DND-41 (cell line): ENCODE results near the gene CALN1.

ENCODE experiments used
- ATAC-seq: fragments of 200-7000 bp; cut with Tn5 transposase; 3 replicates; pipeline ENCODE4 v1.9.1; 2021; ENCODE audit warnings: low read depth; ENCODE audit not compliant: insufficient read depth
- DNase-seq: peaks from one replicate; pipeline ENCODE4 v3.0.0-alpha.2; 2020
- H2AFZ ChIP-seq: 2 replicates; pipeline ENCODE4 v1.6.0; 2012; ENCODE audit warnings: low read depth, low read length
- H3K27ac ChIP-seq: 2 replicates; pipeline ENCODE4 v1.5.1; 2012; ENCODE audit warnings: low read length, inconsistent platforms
- H3K27me3 ChIP-seq: fragments of 200-600 bp; sonication (generic); 2 replicates; pipeline ENCODE4 v1.6.0; 2012; ENCODE audit warnings: low read length, mild to moderate bottlenecking, inconsistent platforms; ENCODE audit not compliant: insufficient read depth, poor library complexity
- H3K36me3 ChIP-seq: 2 replicates; pipeline ENCODE4 v1.5.1; 2012; ENCODE audit warnings: low read length, inconsistent platforms; ENCODE audit not compliant: insufficient read depth
- H3K4me1 ChIP-seq: 2 replicates; pipeline ENCODE4 v1.5.1; 2012; ENCODE audit warnings: mild to moderate bottlenecking, low read length; ENCODE audit not compliant: insufficient read depth
- H3K4me2 ChIP-seq: 2 replicates; pipeline ENCODE4 v1.6.0; 2012; ENCODE audit warnings: mild to moderate bottlenecking, moderate library complexity, low read length, inconsistent platforms; ENCODE audit not compliant: insufficient read depth
- H3K4me3 ChIP-seq, 2 experiments: fragments of 200-600 bp in 1 of 2; shearing (Covaris generic) in 1 of 2; 2 replicates each; pipeline ENCODE4 v1.5.1; 2012 to 2016; ENCODE audit warnings: inconsistent platforms in 2 of 2, low read length in 2 of 2, mild to moderate bottlenecking in 2 of 2, low read depth in 1 of 2, moderate library complexity in 1 of 2
- H3K79me2 ChIP-seq: 2 replicates; pipeline ENCODE4 v1.6.0; 2012; ENCODE audit warnings: low read length, inconsistent platforms; ENCODE audit not compliant: insufficient read depth
- H3K9ac ChIP-seq: 2 replicates; pipeline ENCODE4 v1.6.0; 2012; ENCODE audit warnings: low read depth, mild to moderate bottlenecking, inconsistent platforms, low read length, moderate library complexity
- H3K9me3 ChIP-seq: 2 replicates; pipeline ENCODE4 v1.5.1; 2012; ENCODE audit warnings: low read length, moderate library complexity, mild to moderate bottlenecking, inconsistent platforms; ENCODE audit not compliant: insufficient read depth, severe bottlenecking
- H4K20me1 ChIP-seq: 2 replicates; pipeline ENCODE4 v1.6.0; 2012; ENCODE audit warnings: low read length; ENCODE audit not compliant: insufficient read depth
- EZH2 ChIP-seq: IDR thresholded peaks from 3 replicates; pipeline ENCODE4 v1.6.1; 2012; ENCODE audit warnings: borderline replicate concordance, low read depth, mild to moderate bottlenecking, moderate library complexity, low read length, inconsistent platforms; ENCODE audit not compliant: severe bottlenecking
- TF ChIP-seq, protein P1 (sequence below): IDR thresholded peaks from 2 replicates; pipeline ENCODE4 v1.5.1; 2012; ENCODE audit warnings: borderline replicate concordance, low read length, moderate library complexity, mild to moderate bottlenecking; ENCODE audit not compliant: poor library complexity, severe bottlenecking; ENCODE audit errors: extremely low read depth

The CALN1 gene

DNA sequence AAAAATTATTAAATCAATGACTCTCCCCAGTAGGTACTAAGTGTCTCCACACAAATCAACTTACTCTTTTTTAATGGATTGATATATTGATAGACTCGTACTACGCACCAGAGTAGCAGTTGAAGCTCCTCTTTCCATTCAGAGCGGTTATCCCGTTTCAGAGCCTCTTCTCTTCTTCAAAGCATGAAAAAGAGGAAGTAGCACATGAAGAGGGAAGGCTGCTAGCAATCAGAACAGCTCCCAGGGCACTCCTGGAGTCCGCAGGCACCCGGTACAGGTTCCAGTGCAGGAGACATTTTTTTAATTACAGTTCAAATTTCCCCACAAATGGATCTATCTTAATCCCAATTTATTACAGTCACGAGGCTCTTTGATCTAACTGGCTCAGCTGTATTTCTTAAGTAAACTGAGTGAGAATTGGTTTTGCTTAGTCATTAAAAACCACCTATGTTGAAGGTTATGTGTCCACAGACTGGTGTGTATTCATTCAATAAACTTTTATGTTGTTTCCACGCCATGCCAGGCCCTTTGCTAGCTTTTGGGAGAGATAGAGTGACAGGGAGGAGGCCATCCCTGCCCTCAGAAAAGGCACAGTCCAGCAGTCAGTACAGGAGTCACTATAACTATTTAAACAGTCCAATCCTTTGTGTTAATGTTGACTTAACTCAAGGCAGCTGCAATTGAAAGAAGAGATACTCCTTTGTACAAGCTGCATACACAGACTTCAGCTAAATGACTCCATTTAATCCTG lies 32.1 kb upstream of the CALN1 start:
- Histone ChIP-seq H3K36me3 (no peaks in the 10 kb centered on the region), H3K79me2 (no peaks in the 10 kb centered on the region), H3K27me3 (no peaks in the 10 kb centered on the region), H3K9ac (no peak overlapping the region), H3K4me3 (no peak overlapping the region), H3K4me1 (peaks cover 4% of the 10 kb centered on the region; the same call in 1 of the 2 replicates), H3K9me3 (no peaks in the 10 kb centered on the region), H2AFZ (no peak overlapping the region), H3K27ac (no peak overlapping the region), H4K20me1 (no peaks in the 10 kb centered on the region), H3K4me2 (no peak overlapping the region)
- ATAC-seq (no peak), DNase-seq (no peak)
- TF ChIP-seq, protein P1, sequence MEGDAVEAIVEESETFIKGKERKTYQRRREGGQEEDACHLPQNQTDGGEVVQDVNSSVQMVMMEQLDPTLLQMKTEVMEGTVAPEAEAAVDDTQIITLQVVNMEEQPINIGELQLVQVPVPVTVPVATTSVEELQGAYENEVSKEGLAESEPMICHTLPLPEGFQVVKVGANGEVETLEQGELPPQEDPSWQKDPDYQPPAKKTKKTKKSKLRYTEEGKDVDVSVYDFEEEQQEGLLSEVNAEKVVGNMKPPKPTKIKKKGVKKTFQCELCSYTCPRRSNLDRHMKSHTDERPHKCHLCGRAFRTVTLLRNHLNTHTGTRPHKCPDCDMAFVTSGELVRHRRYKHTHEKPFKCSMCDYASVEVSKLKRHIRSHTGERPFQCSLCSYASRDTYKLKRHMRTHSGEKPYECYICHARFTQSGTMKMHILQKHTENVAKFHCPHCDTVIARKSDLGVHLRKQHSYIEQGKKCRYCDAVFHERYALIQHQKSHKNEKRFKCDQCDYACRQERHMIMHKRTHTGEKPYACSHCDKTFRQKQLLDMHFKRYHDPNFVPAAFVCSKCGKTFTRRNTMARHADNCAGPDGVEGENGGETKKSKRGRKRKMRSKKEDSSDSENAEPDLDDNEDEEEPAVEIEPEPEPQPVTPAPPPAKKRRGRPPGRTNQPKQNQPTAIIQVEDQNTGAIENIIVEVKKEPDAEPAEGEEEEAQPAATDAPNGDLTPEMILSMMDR, result no peak
- no peak for TF ChIP-seq EZH2

DNA sequence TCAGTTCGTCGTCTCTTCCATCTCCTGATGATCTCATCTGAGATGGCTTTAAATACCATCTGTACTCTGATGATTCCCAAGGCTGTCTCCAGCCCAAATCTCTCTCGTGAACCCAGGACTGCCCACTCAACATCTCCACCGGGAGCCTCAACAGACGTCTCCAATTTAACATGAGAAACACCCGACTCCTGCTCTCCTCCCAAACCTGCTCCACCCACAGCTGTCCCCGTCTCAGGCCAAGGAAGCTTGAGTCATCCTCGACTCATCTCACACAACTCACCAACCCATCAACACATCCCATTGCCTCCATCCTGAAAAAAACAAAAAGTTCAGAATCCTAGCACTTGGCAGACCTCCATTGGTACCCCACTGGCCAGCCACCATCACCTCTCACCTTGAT lies 29.7 kb upstream of the CALN1 start:
- no peaks in the 10 kb centered on the region for H3K36me3 ChIP-seq

GRCh38 chr7:72438491-72438890 lies 26.4 kb upstream of the CALN1 start:
- ATAC-seq (no peak), DNase-seq (no peak)
- Histone ChIP-seq H3K36me3 (no peaks in the 10 kb centered on the region), H3K4me1 (no peaks in the 10 kb centered on the region), H3K9ac (no peak overlapping the region), H3K4me3 (no peak overlapping the region), H3K4me2 (no peak overlapping the region), H3K27ac (no peak overlapping the region), H4K20me1 (no peaks in the 10 kb centered on the region), H3K79me2 (no peaks in the 10 kb centered on the region), H2AFZ (no peak overlapping the region), H3K9me3 (no peaks in the 10 kb centered on the region), H3K27me3 (no peaks in the 10 kb centered on the region)
- TF ChIP-seq EZH2, result no peak
- TF ChIP-seq, protein P1, result no peak

More for the DNA sequence above, 29.7 kb upstream of the CALN1 start:
- Histone ChIP-seq H3K4me3 (no peak overlapping the region), H2AFZ (no peak overlapping the region), H3K27me3 (no peaks in the 10 kb centered on the region), H3K4me1 (peaks cover 2% of the 10 kb centered on the region; the same call in 1 of the 2 replicates), H3K79me2 (no peaks in the 10 kb centered on the region), H3K4me2 (no peak overlapping the region), H3K9me3 (no peaks in the 10 kb centered on the region), H4K20me1 (no peaks in the 10 kb centered on the region), H3K27ac (no peak overlapping the region), H3K9ac (no peak overlapping the region)
- DNase-seq, result no peak
- no peak for TF ChIP-seq EZH2
- TF ChIP-seq, protein P1, result no peak
- no peak for ATAC-seq
